HCT116 (cell line): ENCODE results near the gene TMEM135.

Source experiments
- CBX3 ChIP-seq: IDR thresholded peaks from 2 replicates; pipeline ENCODE4 v1.6.1; 2012; ENCODE audit warnings: low read depth
- CTCF ChIP-seq, 3 experiments: fragments of 200-600 bp in 1 of 3; sonication (generic) in 1 of 3; IDR thresholded peaks in 2 of 3; conservative IDR thresholded peaks in 1 of 3; 2 replicates each; pipeline ENCODE4 v1.5.1; 2012 to 2017; ENCODE audit warnings: low read depth in 2 of 3, low read length in 2 of 3, antibody characterized with exemption in 1 of 3, borderline replicate concordance in 1 of 3, control low read depth in 1 of 3, mild to moderate bottlenecking in 1 of 3, mixed read lengths in 1 of 3, mixed run types in 1 of 3, moderate library complexity in 1 of 3; ENCODE audit not compliant: insufficient read depth in 1 of 3
- EGR1 ChIP-seq: IDR thresholded peaks from 2 replicates; pipeline ENCODE4 v1.6.1; 2012; ENCODE audit warnings: low read depth
- EZH2 ChIP-seq: fragments of 200-600 bp; sonication (generic); IDR thresholded peaks from 2 replicates; pipeline ENCODE4 v1.6.1; 2017; ENCODE audit warnings: antibody characterized with exemption, mixed run types
- EZH2phosphoT487 ChIP-seq: fragments of 200-600 bp; IDR thresholded peaks from 2 replicates; pipeline ENCODE4 v1.6.1; 2018; ENCODE audit warnings: antibody characterized with exemption, borderline replicate concordance
- YY1 ChIP-seq: IDR thresholded peaks from 2 replicates; pipeline ENCODE4 v1.6.1; 2011; ENCODE audit warnings: low read length, low read depth, moderate library complexity, mild to moderate bottlenecking; ENCODE audit not compliant: insufficient replicate concordance; ENCODE audit errors: extremely low read depth

- TF ChIP-seq CBX3 (no peak), YY1 (no peak), CTCF (IDR thresholded peaks at IDR 0.05 in 2 of 3, conservative IDR thresholded peaks at IDR 0.05 in 1 of 3; ENCODE audit: borderline replicate concordance in 1 of 3, insufficient read depth in 1 of 3, low read depth in 2 of 3, low read length in 2 of 3) (no peak), EZH2 (no peak), EZH2phosphoT487 (no peak), EGR1 (no peak)
These were observed 72.9 kb downstream of the TMEM135 start for GRCh38 chr11:87110443-87111131.
